ENCODE data around the gene PTPRA.
"Not testable (repeated sequence)": the region's sequence is repeated elsewhere in the genome, so short reads cannot be mapped to it uniquely, and the experiment has no call there.

The PTPRA gene, protein sequence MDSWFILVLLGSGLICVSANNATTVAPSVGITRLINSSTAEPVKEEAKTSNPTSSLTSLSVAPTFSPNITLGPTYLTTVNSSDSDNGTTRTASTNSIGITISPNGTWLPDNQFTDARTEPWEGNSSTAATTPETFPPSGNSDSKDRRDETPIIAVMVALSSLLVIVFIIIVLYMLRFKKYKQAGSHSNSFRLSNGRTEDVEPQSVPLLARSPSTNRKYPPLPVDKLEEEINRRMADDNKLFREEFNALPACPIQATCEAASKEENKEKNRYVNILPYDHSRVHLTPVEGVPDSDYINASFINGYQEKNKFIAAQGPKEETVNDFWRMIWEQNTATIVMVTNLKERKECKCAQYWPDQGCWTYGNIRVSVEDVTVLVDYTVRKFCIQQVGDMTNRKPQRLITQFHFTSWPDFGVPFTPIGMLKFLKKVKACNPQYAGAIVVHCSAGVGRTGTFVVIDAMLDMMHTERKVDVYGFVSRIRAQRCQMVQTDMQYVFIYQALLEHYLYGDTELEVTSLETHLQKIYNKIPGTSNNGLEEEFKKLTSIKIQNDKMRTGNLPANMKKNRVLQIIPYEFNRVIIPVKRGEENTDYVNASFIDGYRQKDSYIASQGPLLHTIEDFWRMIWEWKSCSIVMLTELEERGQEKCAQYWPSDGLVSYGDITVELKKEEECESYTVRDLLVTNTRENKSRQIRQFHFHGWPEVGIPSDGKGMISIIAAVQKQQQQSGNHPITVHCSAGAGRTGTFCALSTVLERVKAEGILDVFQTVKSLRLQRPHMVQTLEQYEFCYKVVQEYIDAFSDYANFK

DNA sequence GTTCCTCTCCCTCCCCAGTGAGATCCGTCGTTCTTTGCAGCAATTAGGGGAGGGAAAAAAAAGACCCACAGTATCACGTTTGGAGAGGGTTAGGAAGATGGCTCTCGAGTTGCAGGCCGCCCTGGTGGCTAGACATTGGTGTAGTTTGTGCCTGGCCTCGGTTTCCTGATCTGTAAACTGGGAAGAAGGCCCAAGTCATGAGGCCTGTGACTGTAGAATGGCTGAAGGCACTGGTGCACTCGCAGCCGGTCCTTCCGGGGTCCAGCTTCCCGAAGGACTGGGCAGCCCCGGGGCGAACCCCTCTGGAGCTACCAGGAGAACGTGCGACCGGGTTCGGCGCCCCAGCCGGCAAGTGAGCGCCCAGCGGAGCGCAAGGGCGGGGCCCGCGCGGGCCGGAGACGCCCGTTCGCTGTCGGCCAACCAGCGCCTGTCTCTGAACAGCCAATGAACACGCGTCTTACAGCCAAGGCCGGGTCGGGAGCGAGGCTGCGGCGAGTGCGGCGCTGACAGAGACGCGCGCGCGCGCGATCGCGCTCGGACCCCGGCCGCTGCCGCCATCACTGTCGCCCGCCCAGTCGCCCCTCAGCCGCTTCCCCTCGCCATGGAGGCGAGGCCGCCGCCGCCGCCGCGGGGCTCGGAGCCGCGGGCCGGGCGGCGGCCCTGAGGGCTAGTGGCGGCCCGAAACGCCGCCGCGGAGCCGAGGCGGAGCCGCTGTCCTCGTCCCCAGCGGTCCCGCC is at the start of gene PTPRA:
Gene PTPRA (plus strand): TSS at position 472 of the 737 bp plus-strand sequence. CDS start 90,797 bp downstream, outside the sequence.
- DNase-seq = peak; percentile 85

DNA sequence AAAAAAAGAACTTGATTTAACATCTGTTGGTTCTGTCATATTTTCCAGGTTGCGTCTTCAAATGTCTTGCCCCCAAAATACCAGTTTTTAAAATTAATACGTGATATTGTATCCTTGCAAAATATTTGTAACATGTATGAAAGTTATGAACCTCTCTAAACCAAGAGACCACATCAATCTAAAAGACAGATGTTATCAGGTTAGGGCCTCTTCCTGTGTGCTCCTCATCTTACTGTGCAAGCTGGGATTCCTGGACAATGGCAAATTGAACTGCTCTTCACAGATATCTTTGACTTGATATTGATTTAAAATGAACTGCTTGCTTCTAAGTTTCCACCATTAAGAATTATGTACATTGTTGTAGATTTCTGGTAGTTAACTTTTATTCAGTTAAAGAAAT is 47.5 kb upstream of the PTPRA start:
- no peak for DNase-seq

DNA sequence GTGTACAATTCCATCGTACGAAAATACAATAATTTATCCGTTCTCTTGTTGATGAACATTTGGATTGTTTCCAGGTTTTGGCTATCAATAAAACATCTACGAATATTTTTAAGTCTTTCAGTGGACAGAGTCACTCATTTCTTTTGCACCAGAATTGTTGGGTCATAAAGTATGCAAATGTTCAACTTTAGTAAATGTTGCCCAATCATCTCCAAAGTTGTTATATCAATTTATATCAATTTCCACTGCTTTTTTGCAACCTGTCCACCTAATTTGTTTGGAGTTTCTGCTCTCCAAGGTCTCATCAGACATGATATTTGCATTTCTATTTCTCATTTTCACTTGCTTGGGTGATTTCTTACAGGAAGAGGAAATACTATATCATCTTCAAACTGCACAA is 46.6 kb upstream of the PTPRA start:
- DNase-seq = no peak

DNA sequence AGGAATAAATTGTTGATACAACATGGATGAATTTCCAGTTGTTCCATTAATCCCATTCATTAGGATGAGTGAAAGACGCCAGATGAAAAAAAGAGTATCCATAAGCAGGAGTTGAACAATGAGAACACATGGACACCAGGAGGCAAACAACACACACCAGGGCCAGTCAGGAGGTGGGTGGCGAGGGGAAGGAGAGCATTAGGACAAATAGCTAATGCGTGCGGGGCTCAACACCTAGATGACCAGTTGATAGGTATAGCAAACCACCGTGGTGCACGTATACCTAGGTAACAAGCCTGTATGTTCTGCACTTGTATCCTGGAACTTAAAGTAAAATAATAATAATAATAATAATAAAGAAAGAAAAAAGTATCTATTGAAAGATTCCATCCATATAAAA is 43.9 kb upstream of the PTPRA start:
- DNase-seq = no peak

DNA sequence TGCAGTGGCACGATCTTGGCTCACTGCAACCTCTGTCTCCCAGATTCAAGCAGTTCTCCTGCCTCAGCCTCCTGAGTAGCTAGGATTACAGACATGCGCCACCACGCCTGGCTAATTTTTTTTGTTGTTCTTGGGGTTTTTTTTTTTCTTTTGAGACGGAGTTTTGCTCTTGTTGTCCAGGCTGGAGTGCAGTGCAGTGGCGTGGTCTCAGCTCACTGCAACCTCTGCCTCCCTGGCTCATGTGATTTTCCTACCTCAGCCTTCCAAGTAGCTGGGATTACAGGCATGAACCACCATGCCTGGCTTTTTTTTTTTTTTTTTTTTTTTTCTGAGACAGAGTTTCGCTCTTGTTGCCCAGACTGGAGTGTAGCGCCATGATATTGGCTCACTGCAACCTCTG is 42.1 kb upstream of the PTPRA start:
- not testable (repeated sequence) for DNase-seq

DNA sequence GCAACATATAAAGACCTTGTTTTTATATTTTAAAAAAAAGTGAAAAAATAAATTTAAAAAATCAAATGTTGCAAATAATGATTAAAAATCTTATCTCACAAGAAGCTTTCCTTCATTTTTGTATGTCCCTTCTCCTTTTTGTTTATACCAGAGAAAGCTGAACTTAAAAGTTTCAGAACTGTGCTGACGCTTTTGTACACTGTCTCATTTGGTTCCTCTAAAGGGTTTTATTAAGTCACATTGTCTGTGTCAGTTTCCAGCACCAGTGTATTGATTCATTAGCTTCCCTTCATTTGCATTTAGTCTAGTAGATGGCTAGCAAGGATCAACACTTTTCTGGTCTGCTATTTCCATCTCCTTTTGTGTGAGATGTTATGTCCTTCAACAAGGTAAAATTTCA is 39.5 kb upstream of the PTPRA start:
- no peak for DNase-seq

DNA sequence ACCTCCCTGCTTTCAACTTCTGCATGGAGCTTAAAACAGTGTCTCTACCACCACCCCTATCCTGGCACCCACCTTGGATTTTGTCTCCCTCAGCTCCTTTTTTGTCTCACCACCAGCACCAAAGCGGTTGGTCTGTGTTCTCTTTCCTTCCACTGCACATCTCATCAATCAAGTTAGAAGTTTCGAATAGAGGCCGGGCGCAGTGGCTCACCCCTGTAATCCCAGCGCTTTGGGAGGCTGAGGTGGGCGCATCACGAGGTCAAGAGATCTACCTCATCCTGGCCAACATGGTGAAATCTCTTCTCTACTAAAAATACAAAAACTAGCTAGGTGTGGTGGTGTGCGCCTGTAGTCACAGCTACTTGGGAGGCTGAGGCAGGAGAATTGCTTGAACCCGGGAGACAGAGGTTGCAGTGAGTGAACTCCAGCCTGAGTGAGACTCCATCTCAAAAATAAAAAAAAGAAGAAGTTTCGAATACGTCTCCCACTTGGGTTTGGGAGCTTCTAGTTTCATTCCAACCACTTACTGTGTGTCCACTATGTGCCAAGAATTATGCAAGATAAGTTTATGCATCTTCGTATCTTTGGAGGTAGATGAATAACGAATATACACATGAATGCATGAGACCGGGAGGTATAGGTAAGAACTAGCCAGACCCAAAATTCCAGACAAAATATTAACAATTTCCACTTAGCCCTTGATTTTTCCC is 38.7 kb upstream of the PTPRA start:
- DNase-seq = no peak

DNA sequence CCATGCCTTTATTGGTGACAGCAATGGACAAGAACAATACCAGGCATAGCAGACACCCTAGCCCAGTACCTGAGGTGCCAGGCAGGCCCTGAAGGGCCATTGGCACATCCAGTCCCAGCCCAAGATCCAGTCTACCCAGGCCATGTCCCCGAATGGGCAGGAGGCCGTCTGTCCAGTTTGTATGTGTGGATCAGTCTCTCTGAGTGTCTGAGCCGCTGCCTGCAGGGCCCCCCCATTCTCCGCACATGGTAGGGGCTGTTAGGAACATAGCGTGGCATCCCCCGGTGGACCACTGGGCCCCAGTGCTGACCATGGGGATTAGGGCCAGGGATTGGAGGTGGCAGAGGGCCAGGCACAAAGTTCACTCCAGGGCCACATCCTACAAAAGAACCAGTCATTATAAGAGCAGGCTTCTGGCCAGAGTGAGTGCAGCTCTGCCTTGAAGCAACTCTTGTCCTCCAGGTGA is 37.9 kb upstream of the PTPRA start:
- DNase-seq = no peak

DNA sequence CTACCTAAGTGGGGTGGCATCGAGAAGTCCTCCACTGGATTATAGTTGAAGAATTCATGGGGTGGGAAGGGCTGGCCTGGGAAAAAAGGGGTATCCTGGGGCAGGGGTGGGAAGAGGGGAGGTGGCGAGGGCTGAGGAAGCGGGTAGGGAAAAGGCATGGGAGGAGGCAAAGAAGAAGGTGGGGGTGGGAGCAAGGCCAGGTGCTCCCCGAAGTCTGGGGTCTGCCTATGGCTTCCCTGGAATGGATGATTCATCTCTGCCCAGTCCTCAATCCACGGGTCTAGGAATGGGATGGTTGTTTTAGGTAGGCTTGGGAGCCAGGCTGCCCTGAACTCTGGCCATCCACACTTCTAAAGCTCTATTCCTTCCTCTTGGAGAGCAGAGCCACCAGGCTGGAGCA is 37.2 kb upstream of the PTPRA start:
- no peak for DNase-seq

DNA sequence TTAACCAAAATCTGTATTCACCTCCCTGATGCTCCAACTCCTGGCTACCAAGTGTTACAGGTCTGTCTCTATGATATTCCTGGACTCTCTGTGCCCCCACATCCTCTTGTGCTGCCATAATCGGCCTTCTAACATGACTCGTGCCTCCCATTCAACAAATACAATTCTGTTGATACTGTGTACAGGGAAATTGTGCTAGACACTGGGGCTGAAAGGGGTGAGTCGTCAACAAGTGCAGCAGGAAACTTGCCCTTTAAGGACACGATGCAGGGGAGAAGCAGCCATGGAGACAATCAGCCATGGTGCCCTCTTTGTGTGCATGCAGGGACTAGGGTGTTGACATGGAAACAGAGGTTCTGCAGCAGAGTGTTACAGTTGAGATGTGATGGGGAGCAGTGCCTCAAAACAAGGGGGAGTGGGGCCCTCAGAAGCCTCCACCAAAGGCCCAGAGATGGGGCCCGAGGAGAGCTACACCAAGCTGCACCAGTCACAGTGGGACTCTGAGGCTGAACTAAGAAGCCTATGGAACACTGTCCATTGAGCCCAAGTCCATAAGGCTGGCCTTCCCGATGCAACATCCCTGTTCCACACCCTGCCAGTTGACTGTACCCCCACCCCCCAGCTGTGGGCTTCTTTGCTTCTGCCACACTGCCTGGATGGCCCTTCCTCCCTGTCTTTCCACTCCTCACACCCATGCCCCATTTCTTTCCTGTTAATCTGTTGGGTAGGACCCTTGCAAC is 35.9 kb upstream of the PTPRA start:
- no peak for DNase-seq

DNA sequence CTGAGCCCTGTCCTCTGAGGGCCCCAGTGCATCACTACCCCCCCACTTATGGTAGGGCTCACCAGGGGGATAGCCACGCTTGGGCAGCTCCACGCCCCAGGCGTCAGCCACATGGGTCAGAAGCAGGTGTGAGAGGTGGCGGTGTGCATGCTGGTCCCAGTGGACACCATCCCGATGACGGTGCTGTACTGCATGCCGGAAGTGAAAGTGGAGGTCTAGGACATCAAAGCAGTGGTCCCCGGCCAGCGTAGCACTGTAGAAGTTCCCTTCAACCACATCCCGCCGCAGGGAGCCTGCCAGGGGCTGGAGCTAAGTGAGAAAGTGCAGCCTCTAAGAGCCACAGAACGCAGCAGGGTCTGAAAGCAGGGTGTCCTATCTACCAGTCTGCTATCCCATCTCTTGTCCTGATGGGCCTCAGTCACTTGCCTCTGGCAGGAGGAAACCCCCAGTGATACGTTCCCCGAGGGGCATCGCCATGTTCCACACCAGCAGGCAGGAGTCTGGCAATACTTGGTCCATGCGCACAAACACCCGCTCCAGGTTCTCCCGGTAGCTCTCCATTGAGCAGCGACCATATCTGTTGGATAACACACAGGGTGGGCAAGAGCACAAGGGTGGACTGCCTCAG is 35.0 kb upstream of the PTPRA start:
- DNase-seq = no peak

DNA sequence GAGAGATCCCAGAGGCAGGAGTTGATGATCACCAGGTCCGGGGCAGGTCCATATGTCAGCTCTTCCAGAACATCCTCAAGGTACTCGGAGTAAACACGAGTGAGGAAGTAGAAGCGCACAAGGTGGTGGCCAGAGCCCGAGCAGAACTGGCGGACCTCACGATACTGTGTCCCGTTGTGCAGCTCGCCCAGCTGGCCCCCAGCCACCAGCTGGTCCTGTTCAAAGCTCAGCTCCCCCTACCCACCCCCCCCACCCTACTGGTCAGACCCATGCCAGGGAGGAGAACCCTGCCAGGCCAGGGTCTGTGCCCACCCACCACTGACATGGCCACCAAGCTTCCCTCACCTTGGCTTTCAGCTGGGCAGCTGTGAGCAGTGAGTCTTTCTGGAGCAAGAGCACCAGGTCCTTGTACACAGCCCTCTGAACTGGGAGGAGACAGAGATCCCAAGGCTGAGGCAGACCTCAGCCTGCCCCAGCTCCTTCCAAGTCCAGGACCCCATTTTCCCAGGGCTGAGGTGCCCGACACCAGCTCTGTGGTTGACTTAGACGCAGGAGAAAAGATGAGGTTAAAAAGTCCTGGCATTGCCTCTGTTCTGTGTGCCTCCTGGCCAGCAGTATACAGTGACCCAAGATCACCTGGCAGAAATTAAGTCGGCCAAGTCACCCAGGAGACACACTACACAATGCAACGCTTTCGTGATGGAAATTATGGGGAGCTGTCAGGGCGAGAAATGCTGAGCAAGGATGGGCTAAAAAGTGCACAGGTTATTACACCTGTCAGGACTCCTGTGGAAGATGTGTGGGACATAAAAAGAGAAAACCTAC is 34.2 kb upstream of the PTPRA start:
- no peak for DNase-seq

DNA sequence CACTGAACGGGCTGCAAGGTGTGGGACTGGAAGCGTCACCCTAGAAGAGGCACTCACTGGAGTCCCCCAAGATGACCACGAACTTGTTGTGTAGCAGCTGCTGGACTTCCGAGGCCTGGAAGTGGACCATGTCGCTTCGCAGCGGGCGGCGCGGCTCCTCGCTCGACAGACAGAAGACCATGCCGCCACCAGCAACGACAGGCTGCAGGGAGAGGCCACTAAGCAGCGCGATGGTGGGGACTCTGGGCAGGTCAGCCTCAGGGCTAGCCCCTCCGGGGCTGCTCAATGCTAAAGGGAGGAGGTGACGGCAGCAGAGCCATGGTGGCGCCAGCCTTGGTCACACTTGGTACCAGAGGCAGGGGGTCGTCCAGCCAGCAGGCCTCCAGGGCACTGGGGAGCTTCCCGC is 33.5 kb upstream of the PTPRA start:
- no peak for DNase-seq

DNA sequence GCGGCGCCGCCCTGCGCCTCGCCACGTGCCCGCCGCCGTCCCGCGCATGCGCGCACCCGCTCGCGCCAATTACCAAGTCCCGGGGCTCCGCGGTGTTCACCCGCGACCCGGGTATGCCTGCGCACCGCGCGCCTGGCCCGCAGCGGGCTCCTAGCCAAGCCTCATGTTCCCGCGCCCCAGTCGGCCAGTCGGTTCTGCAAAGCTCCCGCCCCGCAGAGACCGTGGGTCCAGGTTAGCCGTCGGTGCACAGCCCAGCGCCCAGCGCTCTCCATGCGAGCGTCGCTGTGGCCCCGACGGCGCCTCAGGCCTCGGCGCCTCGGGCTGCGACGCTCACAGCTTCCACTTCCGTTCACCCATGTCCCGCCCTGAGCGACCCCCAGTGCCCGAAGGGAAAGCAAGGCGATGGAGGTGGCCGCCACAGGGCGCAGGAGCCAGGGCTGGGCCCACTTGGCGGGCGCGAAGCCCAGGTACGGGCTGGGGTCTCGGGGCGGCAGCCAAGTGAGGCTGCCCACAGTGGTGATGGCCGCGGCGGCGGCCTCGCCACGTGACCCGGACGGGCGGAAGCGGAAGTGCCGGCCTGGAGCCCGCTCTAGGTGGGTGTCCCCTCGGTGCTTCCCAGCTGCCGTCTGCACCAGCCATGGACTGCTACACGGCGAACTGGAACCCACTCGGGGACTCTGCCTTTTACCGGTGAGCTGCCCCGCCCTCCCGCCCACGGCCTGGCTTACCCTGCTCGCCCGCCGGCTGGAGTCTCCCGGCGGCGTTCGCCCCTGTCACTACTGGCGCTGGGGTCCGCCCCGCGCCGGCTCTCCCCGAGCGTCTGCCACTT is 32.9 kb upstream of the PTPRA start, which contains the start of the genes PCED1A and VPS16:
Gene PCED1A (minus strand): TSS at position 518 of the 829 bp plus-strand sequence. CDS start 743 bp downstream, outside the sequence.
Gene VPS16 (plus strand): TSS at position 608 of the 829 bp plus-strand sequence. CDS start 30 bp downstream, at position 638.
- peak; percentile 77 for DNase-seq

DNA sequence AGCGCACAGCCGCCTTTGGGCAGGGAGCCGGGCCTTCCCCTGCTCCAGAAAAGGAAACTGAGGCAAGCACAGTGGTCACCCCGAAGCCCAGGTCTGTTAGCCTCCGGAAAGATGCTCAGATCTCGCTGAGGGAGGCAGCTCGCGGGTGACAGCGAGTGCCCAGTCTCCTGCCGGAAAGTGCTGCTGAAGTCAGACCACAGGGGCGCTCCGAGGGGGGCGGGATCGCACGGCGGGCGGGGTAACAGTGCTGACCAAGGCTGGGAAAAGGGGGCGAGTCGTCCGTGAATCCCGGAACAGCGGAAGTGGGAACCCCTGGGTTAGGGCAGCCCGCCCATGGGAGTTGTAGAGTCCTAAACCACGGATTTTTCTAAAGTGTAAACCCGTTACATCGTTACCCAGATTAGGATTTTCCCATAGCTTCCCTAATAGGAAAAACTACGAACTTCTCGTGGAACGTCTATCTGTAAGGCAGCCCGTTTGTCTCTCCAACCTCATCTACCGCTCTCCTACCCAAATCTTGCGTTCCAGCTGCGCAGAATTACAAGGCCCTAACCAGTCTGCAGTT is 32.2 kb upstream of the PTPRA start:
- peak; percentile 34 for DNase-seq

DNA sequence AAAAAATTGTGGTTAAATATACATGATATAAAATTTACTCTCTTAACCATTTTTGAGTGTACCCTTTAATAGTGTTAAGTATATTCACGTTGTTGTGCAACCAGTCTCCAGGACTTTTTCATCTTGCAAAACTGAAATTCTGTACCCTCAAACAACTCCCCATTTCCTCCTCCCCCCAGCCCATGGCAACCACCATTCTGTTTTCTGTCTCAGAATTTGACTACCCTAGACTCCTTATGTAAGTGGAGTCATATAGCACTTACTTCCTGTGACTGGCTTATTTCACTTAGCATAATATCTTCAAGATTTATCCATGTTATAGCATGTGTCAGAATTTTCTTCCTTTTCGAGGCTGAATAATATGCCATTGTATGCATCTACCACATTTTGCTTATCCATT is 27.7 kb upstream of the PTPRA start:
- DNase-seq = no peak

DNA sequence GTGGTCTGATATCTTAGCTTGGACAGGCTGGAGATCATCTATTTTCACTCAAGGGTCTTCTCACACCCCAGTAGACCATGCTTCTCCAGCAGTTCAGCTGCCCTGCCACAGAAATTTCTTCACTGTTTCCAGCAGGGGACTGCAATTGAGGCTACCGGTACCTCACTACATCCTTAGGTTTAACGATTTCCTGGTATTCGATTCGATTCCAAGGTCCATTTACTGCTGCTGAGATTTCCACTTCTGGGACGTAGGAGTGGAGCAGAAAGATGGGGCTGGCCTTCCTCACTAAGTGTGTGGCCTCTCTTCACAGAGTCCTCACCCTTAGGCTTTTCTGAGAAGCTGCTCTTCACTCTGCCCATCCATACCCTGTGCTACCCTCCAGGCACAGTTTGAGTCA is 26.6 kb upstream of the PTPRA start:
- DNase-seq = no peak

DNA sequence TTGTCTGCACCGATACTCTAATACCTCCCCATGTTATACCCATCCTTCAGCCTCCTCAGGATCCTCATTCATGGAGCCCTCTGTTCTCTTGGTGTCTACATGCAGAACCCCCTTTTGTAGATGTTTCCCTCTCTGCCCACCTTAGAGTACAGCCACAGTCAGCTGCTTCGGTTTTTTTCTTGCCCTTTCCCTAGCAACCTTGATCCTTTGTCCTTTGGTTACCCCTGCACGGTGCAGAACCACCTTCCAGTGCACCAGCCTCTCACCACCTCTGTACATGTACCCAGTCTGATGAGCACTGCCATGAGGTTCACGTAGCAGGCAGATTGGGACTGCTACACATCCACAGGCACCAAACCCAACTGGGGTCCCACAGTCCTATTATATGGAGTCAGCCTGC is 25.5 kb upstream of the PTPRA start:
- no peak for DNase-seq

DNA sequence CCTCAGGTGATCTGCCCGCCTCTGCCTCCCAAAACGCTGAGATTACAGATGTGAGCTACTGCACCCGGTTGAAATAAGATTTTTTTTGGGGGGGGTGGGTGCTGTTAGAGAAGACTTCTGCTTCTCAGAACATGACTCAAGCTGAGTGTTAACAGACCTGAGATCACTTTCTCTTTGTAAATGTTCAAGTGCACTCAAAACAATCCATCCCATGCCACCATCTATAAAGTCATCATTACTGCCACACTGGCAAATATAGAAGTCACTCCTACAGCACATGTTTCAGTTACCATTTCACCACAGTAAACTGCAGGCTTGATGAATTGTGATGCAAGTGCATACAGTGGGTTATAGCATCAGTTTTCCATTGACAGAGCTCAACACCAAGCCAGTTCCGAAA is 23.8 kb upstream of the PTPRA start:
- no peak for DNase-seq
